Measurements from ENCODE around the gene RPS25.
A peak's percentile ranks its signal among the peaks of the same experiment; 100 is the strongest.
"Not testable (repeated sequence)": the region's sequence is repeated elsewhere in the genome, so short reads cannot be mapped to it uniquely, and the experiment has no call there.

RPS25 gene

DNA sequence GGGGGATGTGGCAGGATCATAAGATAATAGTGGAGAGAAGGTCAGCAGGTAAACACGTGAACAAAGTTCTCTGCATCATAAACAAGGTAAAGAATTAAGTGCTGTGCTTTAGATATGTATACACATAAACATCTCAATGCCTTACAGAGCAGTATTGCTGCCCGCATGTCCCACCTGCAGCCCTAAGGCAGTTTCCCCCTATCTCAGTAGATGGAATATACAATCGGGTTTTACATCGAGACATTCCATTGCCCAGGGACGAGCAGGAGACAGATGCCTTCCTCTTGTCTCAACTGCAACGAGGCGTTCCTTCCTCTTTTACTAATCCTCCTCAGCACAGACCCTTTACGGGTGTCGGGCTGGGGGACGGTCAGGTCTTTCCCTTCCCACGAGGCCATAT lies 21.3 kb upstream of the RPS25 start:
- not testable (repeated sequence) for DNase-seq (ENCODE audit: low read depth, low spot score)

- no peak for DNase-seq (ENCODE audit: low read depth, low spot score)
Measured at GRCh38 chr11:119038884-119039283, 20.7 kb upstream of the RPS25 start.

DNA sequence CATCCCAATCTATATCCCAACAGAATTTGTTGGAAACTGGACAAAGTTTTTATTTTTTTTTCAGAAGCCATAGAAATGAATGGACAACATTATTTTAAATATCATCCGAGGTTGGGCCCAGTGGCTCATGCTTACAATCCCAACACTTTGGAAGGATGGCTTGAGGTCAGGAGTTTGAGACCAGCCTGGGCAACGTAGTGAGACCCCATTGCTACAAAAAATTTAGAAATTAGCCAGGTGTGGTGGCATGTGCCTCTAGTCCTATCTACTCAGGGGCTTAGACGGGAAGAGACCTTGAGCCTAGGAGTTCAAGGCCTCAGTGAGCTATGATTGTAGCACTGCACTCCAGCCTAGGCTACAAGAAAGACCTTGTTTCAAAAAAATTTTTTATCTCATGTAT lies 16.7 kb upstream of the RPS25 start:
- DNase-seq (ENCODE audit: low read depth, low spot score): no peak

- not testable (repeated sequence) for DNase-seq (ENCODE audit: low read depth, low spot score)
Measured at GRCh38 chr11:119033421-119033820, 15.3 kb upstream of the RPS25 start.

DNA sequence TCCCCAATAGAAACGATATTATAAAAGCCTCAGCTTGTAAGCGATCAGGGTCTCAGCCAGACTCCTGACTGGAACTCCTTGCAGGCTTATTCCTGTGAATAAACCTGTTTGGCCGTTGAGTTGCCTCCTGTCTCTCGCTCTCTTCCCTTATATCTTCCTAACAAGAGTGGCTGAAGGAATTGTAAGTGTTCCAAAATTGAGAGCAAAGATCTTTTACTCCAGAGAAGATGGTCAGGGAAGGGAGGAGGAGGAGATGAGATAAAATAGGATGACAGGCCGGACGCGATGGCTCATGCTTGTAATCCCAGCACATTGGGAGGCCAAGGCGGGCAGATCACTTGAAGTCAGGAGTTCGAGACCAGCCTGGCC lies 13.8 kb upstream of the RPS25 start:
- no peak for DNase-seq (ENCODE audit: low read depth, low spot score)

GRCh38 chr11:119030329-119031047 lies 12.3 kb upstream of the RPS25 start, which contains the start of gene SLC37A4:
TSS of gene SLC37A4 (minus strand) at chr11:119030877.
- DNase-seq (ENCODE audit: low read depth, low spot score): peak; percentile 91

DNA sequence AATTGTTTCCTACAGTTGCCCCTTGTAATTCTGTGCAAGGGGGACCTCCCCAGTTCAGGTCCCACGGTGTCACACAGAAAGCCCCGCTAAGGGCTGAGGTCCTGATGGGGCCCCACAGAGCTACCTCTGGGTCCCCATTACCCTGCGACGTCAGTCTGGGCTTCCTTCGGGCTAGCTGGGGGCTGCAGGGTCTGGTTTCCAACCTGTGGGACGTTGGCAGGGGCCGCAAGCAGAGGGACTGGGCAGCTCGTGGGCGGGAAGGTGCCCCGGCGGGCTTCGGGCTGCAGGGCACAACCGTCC lies 11.8 kb upstream of the RPS25 start:
- no peak for DNase-seq (ENCODE audit: low read depth, low spot score)

GRCh38 chr11:119029340-119030028 lies 11.3 kb upstream of the RPS25 start:
- DNase-seq (ENCODE audit: low read depth, low spot score): no peak

DNA sequence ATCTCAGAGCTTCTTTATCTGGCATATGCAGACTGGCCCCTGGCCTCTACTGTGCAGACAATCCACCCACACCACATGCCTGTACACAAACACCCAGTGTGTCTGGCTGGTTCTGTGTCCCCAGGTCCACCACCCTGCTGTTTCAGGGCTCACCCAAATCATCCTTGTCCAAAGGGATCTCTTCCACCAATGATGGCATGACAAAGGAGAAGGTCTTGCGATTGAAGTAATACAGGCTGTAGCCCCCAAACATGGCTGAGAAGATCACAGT lies 10.9 kb upstream of the RPS25 start:
- DNase-seq (ENCODE audit: low read depth, low spot score): no peak

- DNase-seq (ENCODE audit: low read depth, low spot score): no peak
Measured at GRCh38 chr11:119028346-119029068, 10.4 kb upstream of the RPS25 start.

- DNase-seq (ENCODE audit: low read depth, low spot score): no peak
Measured at GRCh38 chr11:119027561-119028345, 9.6 kb upstream of the RPS25 start.

- no peak for DNase-seq (ENCODE audit: low read depth, low spot score)
Measured at GRCh38 chr11:119026970-119027369, 8.8 kb upstream of the RPS25 start.

DNA sequence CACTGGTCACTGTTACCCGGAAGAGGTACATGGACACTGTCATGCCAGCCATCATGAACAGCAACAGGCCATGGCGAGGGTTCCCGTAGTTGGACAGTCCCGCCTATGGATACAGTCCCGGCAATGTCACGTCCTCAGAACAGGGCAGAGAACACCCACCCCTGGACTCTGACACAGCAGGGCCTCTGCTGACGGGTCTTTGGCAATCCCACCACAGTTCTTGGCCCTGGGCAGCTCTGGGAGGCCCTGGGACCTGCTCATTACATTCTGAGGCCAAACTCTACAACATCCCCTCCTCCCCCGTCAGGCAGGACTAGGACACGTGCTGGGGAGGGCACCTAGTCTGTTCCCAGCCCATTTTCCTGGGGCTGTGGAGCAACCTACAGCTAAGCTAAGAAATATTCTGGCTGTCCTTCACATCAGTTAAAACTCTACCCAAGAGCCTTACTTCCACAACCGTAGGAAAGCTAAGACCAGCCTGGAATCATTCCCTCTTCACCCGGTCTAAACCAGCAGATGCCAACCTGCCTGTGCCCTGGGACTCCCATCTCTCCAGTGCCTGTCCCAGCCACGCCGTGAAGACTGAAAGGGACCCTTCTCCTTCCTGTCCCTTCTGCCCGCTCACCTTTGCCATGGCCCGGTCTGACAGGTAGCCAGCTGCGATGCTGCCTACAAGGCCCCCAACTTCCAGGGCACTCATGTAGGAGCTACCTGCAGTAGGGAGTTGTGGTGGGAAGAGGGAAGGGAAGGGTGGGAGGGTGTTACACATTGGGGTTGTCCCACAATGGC lies 8.0 kb upstream of the RPS25 start:
- no peak for DNase-seq (ENCODE audit: low read depth, low spot score)

DNA sequence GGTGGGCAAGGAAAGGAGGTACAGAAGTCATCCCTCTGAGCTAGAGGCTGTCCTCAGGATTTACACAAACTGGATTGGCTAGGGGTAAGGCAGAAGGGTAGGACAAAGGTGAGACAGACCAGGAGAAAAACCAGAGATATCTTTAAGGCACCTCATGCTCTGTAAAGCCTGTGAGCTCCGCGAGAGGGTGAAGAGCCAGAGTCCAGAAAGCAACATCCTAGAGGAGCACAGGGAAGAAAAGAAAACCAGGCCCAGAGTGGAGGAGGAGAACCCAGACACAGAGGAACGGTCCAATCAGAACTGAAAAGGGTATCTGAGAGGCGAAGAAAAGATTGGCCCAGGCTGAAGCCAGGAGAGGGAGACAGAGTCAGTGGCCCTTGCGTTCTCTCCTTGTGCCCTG lies 7.4 kb upstream of the RPS25 start:
- DNase-seq (ENCODE audit: low read depth, low spot score): no peak

GRCh38 chr11:119025099-119025473 lies 6.9 kb upstream of the RPS25 start:
- DNase-seq (ENCODE audit: low read depth, low spot score): no peak

- DNase-seq (ENCODE audit: low read depth, low spot score): no peak
Measured at GRCh38 chr11:119024430-119025098, 6.4 kb upstream of the RPS25 start.

DNA sequence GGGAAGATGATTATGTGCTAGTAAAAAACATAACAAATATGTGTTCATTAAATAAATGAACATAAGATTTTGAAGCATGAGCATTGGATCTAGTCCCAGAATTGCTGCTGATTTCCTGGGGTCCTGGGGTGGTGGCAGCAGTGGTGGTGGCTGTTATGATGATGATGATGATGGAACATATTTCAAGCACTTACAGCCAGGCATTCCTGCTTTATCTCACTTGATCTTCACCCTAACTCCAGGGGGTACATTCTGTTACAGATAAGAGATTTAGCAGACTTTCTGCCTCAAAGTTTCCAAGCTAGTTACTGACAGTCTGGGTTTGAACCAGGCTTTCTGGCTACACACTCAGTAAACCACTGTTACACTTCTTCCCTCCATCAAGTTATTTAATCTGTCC lies 5.6 kb upstream of the RPS25 start:
- no peak for DNase-seq (ENCODE audit: low read depth, low spot score)

DNA sequence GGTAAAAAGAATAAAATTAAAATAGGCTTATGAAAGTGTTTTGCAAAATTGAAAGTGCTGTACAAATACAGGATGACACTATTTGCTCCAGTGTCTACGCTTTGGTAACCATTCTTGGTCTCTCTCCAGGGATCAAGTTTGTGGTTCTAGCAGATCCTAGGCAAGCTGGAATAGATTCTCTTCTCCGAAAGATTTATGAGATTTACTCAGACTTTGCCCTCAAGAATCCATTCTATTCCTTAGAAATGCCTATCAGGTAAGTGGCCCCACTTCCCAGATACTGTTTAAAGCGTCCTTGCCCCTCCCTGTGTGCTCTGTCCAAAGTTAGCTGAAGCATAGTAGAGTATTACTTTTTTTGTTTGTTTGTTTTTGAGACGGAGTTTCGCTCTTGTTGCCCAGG lies 3.5 kb upstream of the RPS25 start:
- no peak for DNase-seq (ENCODE audit: low read depth, low spot score)

GRCh38 chr11:119019996-119020395 lies 1.9 kb upstream of the RPS25 start:
- DNase-seq (ENCODE audit: low read depth, low spot score): no peak

DNA sequence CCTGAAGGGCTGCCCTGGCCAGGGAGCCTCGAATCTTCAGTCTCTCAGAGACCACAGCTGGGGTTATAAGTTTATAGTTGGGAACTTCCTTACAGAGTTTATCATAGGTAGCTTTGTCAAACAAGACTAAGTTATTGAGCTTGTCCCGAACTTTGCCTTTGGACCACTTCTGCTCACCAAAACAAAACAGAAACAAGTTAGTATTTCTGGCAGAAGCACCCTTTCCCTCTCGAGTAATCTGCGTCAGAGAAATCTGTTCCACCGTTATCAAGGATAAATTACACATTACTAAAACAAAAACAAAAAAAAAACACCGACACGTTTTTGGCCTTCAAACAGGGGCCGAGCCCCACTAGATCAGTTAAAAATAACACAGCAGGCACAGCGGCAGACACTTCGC lies 766 bp downstream of the RPS25 start:
- DNase-seq (ENCODE audit: low read depth, low spot score): not testable (repeated sequence)
